IMR-90 (cell line): ENCODE results near the gene ESF1.

Experiments used
- CTCF ChIP-seq: conservative IDR thresholded peaks from 2 replicates; pipeline ENCODE4 v1.5.1; 2012; ENCODE audit warnings: mild to moderate bottlenecking, low read depth, low read length, improper control_type of control experiment
- POLR2A ChIP-seq: IDR thresholded peaks from 2 replicates; pipeline ENCODE4 v1.6.1; 2012; ENCODE audit warnings: mild to moderate bottlenecking, low read depth, low read length
- USF2 ChIP-seq: fragments of 150-350 bp; IDR thresholded peaks from 2 replicates; pipeline ENCODE4 v1.6.1; 2017; ENCODE audit warnings: mild to moderate bottlenecking, antibody characterized with exemption, low read length, low read depth

GRCh38 chr20:13793001-13793400 is 8.3 kb upstream of the ESF1 start:
- TF ChIP-seq POLR2A (no peak), CTCF (no peak), USF2 (no peak)
